ENCODE data around the gene ARPC5L. TPM values are rescaled to one million over a fixed set of nuclear protein-coding genes. Genes with fewer than 3 reads are reported as not detected.

ARPC5L gene
- total RNA-seq, 2 experiments from 2014 or later: 116 to 121 TPM

DNA sequence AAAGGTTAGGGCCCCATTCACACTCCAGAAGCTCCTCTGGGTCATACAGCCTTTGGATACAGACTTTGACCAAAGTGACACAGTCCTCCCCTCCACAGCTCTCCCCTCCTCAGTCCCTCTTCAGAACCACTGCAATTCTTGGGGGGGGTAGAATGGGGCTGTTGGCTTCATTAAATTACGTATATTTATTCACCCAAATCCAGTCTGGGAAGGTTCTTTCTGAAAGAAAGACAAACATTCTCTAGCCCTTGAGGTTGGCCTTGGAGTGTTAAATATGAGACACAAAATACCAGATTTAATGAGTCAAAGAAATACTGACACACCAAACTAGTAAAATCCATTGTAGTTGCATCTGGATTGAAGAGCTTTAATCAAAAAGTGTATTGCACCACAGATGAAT, 16.1 kb downstream of the ARPC5L start:
- ChIA-PET POLR2A (interaction anchor here (1.1 kb wide), 1 partner anchor 8 kb away, joined by 4 read pairs; no protein-coding TSS in a partner anchor), CTCF (interaction anchor here (0.9 to 4.1 kb wide), 2 partner anchors 25 to 266 kb away, joined by 3 to 16 read pairs; partner anchors contain the start of gene WDR38)

DNA sequence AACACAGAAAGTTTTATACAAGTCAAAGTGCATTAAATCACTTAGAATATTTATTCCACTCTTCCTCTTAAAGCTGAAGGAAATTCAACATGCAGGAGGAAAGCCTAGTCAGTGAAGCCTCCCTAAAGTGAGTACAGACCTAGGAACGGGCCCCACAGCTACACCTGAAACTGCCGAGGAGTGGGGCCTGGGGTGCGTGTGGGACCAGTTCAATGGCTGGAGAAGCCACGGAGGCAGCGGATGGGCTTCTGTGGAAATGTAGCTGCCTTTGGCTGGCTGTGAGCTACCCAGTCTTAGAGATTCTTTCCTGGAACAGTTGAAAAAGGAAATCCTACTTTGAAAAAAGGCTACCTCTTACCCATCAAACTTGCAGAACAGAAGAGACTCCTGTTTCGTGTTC, 16.6 kb downstream of the ARPC5L start:
- CTCF ChIA-PET: interaction anchor here (0.9 to 4.1 kb wide), 2 partner anchors 25 to 265 kb away, joined by 3 to 16 read pairs; partner anchors contain the start of gene WDR38
- POLR2A ChIA-PET: interaction anchor here (0.6 to 1.1 kb wide), 2 partner anchors 9 to 17 kb away, joined by 4 read pairs; no protein-coding TSS in a partner anchor

- ChIA-PET POLR2A (interaction anchor here (1.1 kb wide), 1 partner anchor 10 kb away, joined by 4 read pairs; no protein-coding TSS in a partner anchor), CTCF (interaction anchor here (4.1 kb wide), 1 partner anchor 26 kb away, joined by 16 read pairs; the partner anchor contains the start of gene WDR38)
Observed at GRCh38 chr9:124879226-124879625, 17.3 kb downstream of the ARPC5L start.

DNA sequence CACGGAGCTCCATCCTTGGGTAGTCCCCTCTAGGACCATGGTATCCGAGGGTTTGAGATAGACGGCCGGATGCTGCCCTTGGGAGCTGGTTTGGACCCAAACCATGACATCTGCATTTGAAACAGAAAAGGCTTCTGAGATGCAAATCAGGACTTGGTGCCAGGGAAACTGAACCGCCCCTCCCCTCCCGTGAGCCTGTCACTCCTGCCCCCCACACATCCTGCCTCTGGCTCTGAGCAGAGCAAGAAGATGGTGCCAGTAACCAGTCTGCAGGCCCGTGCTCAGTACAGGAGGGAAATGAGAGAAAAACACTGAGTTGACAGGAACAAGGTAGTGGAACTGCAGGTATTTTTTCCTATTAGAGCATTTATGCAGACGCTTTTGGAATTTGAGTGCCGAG, 18.6 kb downstream of the ARPC5L start:
- POLR2A ChIA-PET: interaction anchor here (0.7 kb wide), 1 partner anchor 10 kb away, joined by 3 read pairs; no protein-coding TSS in a partner anchor

GRCh38 chr9:124881138-124881743, 19.3 kb downstream of the ARPC5L start:
- ChIA-PET CTCF (interaction anchor here (4.1 kb wide), 1 partner anchor 28 kb away, joined by 16 read pairs; the partner anchor contains the start of gene WDR38), POLR2A (no interaction called here)

More for the DNA sequence above, 18.6 kb downstream of the ARPC5L start:
- CTCF ChIA-PET: interaction anchor here (4.1 kb wide), 1 partner anchor 27 kb away, joined by 16 read pairs; the partner anchor contains the start of gene WDR38

DNA sequence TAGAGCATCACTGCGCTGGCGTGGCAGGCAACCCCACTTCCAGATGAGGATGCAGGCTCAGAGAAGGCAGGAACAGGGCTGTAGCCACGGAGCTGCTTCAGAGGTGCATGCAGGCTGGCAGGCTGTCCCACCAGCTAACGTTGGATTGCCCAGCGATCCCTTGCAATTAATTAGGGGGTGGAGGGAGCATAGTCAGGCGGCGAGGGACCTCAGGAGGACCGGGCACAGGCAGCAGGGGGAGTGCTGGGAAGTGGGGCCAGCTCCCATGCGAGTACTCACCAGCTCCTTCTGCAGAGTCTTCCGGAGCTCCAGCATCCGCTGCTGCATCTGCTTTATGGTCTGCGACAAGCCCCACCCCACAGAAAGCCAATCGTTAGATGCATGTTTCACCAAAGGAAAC, 20.3 kb downstream of the ARPC5L start:
- CTCF ChIA-PET: no interaction called here
- POLR2A ChIA-PET: no interaction called here

DNA sequence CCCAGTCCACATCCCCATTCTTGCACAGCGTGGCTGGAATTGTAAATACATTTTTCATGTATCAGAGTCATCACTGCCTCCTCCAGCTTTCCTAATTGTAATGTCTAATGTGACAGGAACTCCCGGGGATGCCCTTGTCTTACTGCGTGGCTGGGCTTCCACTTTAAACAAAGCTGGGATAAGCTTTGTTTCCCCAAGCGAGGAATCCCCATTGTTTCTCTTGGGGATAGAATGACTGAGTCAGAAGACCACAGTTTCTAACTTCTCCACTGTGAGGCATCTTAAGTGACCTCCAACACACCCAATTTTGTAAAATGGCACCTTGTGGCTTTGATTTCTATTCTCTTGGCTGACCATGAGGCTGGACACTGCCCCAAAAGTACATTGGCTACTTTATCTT, 22.4 kb downstream of the ARPC5L start:
- ChIA-PET CTCF (no interaction called here), POLR2A (no interaction called here)

GRCh38 chr9:124885551-124885950, 23.6 kb downstream of the ARPC5L start:
- CTCF ChIA-PET: no interaction called here
- POLR2A ChIA-PET: no interaction called here

DNA sequence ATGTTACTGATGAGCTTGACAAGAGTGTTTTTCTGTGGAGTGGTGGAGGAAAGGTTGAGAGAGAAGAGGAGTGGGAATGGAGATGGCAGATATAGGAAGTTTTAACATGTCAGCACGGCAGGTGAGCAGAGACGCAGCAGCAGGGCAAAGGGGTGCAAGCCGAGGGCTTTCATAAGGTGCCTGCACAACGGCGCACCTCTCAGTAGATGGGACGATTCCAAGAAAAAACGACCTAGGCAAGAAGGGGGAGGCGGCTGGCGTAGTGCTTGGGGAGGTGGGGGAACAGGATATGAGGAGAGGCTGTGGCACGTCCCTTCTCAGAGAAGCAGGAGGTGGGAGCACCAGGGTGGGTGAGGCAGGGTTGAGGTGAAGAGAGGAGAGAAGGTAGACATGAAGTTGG, 24.5 kb downstream of the ARPC5L start:
- POLR2A ChIA-PET: no interaction called here
- CTCF ChIA-PET: interaction anchor here (1.3 kb wide), 1 partner anchor 33 kb away, joined by 4 read pairs; the partner anchor contains the start of gene WDR38

- CTCF ChIA-PET: interaction anchor here (1.3 to 2.3 kb wide), 2 partner anchors 34 to 35 kb away, joined by 4 to 6 read pairs; partner anchors contain the start of gene WDR38
- POLR2A ChIA-PET: no interaction called here
Observed at GRCh38 chr9:124886866-124887492, 25.0 kb downstream of the ARPC5L start.

DNA sequence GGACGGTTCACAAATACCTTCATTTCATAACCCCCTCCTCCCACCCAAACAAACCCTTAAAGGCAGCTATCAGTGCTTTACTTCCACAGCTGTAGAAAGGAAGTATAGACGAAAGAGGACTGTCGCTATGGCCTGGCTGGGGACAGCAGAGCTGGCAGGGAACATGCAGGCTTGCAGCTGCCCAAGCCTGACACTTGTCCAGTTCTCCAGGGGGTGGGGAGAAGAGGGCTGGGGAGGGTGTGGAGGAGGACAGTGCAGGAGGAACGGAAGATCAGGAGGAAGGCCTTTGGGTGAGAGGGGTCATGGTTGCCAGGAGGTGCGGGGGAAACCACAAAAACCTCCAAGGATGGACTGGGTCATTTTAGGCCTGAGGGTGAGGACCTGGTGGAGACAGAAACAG, 25.9 kb downstream of the ARPC5L start:
- CTCF ChIA-PET: interaction anchor here (1.3 to 2.3 kb wide), 2 partner anchors 35 kb away, joined by 4 to 6 read pairs; partner anchors contain the start of gene WDR38
- POLR2A ChIA-PET: no interaction called here

GRCh38 chr9:124889006-124889405, 27.1 kb downstream of the ARPC5L start:
- CTCF ChIA-PET: interaction anchor here (2.3 kb wide), 1 partner anchor 37 kb away, joined by 6 read pairs; no protein-coding TSS in a partner anchor

GRCh38 chr9:124890179-124890578, 28.2 kb downstream of the ARPC5L start:
- ChIA-PET POLR2A (no interaction called here), CTCF (interaction anchor here (0.6 to 2.5 kb wide), 2 partner anchors 11 to 116 kb away, joined by 3 to 7 read pairs; no protein-coding TSS in a partner anchor)

More at GRCh38 chr9:124889006-124889405, 27.1 kb downstream of the ARPC5L start:
- POLR2A ChIA-PET: interaction anchor here (0.6 kb wide), 1 partner anchor 94 kb away, joined by 3 read pairs; no protein-coding TSS in a partner anchor

- POLR2A ChIA-PET: interaction anchor here (0.6 kb wide), 1 partner anchor 411 kb away, joined by 5 read pairs; no protein-coding TSS in a partner anchor
- CTCF ChIA-PET: interaction anchor here (0.6 to 1.6 kb wide), 9 partner anchors 18 to 354 kb away, joined by 3 to 10 read pairs (median 5); partner anchors contain the start of genes ARPC5L, NR6A1, RPL35 and WDR38
Observed at GRCh38 chr9:124894035-124894740, 32.3 kb downstream of the ARPC5L start.

DNA sequence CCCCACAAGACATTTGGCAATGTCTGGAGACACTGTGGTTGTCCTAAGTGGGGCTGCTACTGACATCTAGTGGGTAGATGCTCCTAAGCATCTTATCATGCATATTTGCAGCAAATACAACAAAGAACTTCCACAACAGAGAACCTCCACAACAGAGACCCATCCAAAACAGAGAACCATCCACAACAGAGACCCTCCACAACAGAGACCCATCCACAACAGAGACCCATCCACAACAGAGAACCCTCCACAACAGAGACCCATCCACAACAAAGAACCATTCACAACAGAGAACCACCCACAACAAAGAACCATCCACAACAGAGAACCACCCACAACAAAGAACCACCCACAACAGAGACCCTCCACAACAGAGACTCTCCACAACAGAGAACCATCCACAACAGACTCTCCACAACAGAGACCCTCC, 32.8 kb downstream of the ARPC5L start:
- POLR2A ChIA-PET: no interaction called here
- CTCF ChIA-PET: interaction anchor here (0.9 to 1.6 kb wide), 6 partner anchors 19 to 123 kb away, joined by 3 to 10 read pairs (median 4); partner anchors contain the start of genes ARPC5L, NR6A1, RPL35 and WDR38

DNA sequence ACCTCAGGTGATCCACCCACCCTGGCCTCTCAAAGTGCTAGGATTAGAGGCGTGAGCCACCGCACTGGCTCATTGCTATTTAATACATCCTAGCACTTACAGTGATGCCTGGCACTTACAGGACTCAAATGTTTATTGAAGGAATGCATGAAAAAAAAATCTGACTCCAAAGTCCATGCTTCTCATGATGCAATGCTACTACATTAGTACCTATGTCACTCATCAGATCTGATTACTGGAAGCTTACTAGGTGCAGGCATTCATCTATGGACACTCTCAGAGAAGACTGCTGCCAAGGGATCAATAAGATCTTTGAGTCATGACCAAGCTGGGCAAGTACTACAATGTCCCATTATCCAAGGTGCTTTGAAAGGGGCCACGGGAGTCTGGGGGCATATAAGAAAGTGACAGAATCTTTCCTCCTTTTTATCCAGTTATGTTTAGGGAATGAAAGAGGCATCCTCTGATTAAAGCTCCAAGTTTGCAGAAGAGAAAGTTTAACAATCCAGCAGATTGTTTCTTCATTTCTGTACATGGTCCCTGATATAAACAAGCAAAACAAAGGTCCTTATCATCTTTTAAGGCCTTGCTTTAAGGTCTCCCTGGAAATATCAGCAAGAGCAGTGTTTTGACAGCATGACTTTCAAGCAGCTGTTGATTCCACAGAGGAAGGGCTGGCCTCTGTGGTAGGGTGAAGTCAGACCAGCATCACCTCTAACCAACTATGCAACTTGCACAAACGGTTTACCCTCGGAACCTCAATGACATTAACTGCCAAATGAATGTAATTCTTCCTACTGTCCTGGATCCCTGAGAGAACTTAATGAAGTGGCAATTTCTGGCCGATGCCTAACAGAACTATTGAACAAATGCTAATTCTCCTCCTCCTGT, 35.9 kb downstream of the ARPC5L start:
- CTCF ChIA-PET: interaction anchor here (0.6 kb wide), 1 partner anchor 328 kb away, joined by 3 read pairs; no protein-coding TSS in a partner anchor
- POLR2A ChIA-PET: no interaction called here

GRCh38 chr9:124899845-124900244, 37.9 kb downstream of the ARPC5L start:
- CTCF ChIA-PET: no interaction called here
- POLR2A ChIA-PET: no interaction called here

GRCh38 chr9:124906966-124907365, 45.0 kb downstream of the ARPC5L start:
- CTCF ChIA-PET: no interaction called here
- POLR2A ChIA-PET: no interaction called here
